ENCODE data around the gene VAT1L. TPM values are rescaled to one million over a fixed set of nuclear protein-coding genes. Genes with fewer than 3 reads are reported as not detected.

The VAT1L gene
- total RNA-seq, 1 experiment from 2014 or later = 33.8 TPM

- no peak overlapping the region for H3K23ac ChIP-seq (ENCODE audit: insufficient read length, low read depth, low read length)
- H4K8ac ChIP-seq (replicated peaks; ENCODE audit: insufficient read length, low read depth, low read length) = no peak overlapping the region
- H4K20me1 ChIP-seq (ENCODE audit: control insufficient read depth, insufficient read depth, insufficient read length) = no peaks in the 10 kb centered on the region
- H2BK5ac ChIP-seq (ENCODE audit: insufficient read length, low read length) = no peak overlapping the region
- H2BK15ac ChIP-seq (ENCODE audit: low read depth, low read length) = no peak overlapping the region
- no peaks in the 10 kb centered on the region for H3K79me2 ChIP-seq (ENCODE audit: insufficient read depth, low read length)
- H4K5ac ChIP-seq (ENCODE audit: insufficient read length, low read depth, low read length) = no peak overlapping the region
- no peak overlapping the region for H3T11ph ChIP-seq (ENCODE audit: low read length)
- no peaks in the 10 kb centered on the region for H3K9me3 Mint-ChIP-seq
- no peak overlapping the region for H3K27ac ChIP-seq (ENCODE audit: insufficient read length, low read depth, low read length)
- H3K9me3 ChIP-seq (ENCODE audit: control insufficient read depth, low read depth, low read length) = no peaks in the 10 kb centered on the region
- peaks cover 0 to 2% (median 0%) of the 10 kb centered on the region in 3 experiments; a peak in 1 of 7 replicates for H3K36me3 Mint-ChIP-seq (ENCODE audit: insufficient read depth in 1 of 3, low read depth in 3 of 3)
- no peak overlapping the region for H2BK20ac ChIP-seq (ENCODE audit: low read depth, low read length, poor library complexity, severe bottlenecking)
- H3K23me2 ChIP-seq (ENCODE audit: insufficient read length, low read depth, low read length, poor library complexity, severe bottlenecking) = no peaks in the 10 kb centered on the region
- no peak for DNase-seq
- no peaks in the 10 kb centered on the region for H3K27me3 Mint-ChIP-seq (ENCODE audit: low read depth)
- H4K91ac ChIP-seq (ENCODE audit: insufficient read length, low read depth, low read length) = no peak overlapping the region
- no peak overlapping the region for H2AFZ ChIP-seq (ENCODE audit: low read length)
- no peak overlapping the region for H3K9ac ChIP-seq (ENCODE audit: extremely low read depth, insufficient read length, low read length)
- no peaks in the 10 kb centered on the region for H3K27me3 ChIP-seq (ENCODE audit: insufficient read depth, low read length)
- H2AK5ac ChIP-seq (ENCODE audit: insufficient read length, low read length) = no peak overlapping the region
- no peak overlapping the region for H3K18ac ChIP-seq (ENCODE audit: insufficient read length, low read depth, low read length)
- H2BK12ac ChIP-seq (ENCODE audit: insufficient read length, low read depth, low read length) = no peak overlapping the region
- H3K4me1 ChIP-seq (ENCODE audit: insufficient read depth, low read length) = peaks cover 10% of the 10 kb centered on the region; the same call in 1 of the 2 replicates
- H2BK120ac ChIP-seq (ENCODE audit: low read depth, low read length, poor library complexity, severe bottlenecking) = no peak overlapping the region
- H3K79me1 ChIP-seq (ENCODE audit: insufficient read depth, low read depth, low read length, poor library complexity, severe bottlenecking) = no peaks in the 10 kb centered on the region
- no peak overlapping the region for H3K14ac ChIP-seq (ENCODE audit: insufficient read depth, low read length)
- H3K56ac ChIP-seq (ENCODE audit: insufficient read length, low read depth, low read length) = no peak overlapping the region
- H3K4ac ChIP-seq (ENCODE audit: low read depth, low read length) = no peak overlapping the region
- peak; percentile 23; the same call in 1 of the 3 replicates for TF ChIP-seq CTCF (conservative IDR thresholded peaks at IDR 0.05)
- H3K4me1 Mint-ChIP-seq = peaks cover 53 to 54% of the 10 kb centered on the region in 2 experiments
- no peak overlapping the region for H3K4me2 ChIP-seq (ENCODE audit: insufficient read depth, insufficient read length, low read length)
- H3K4me3 Mint-ChIP-seq = no peak overlapping the region
- WGBS (ENCODE audit: extremely low coverage, insufficient read length, low lambda C conversion rate) = no CpG with 5 or more reads among the region's 9 CpGs
- peak overlapping the region in 2 of 3 experiments; percentile 39 to 48; a peak in 3 of 7 replicates for H3K27ac Mint-ChIP-seq
Measured at GRCh38 chr16:77916111-77916510, 127.7 kb downstream of the VAT1L start.

All from H9 (cell line).